Hematopoietic multipotent progenitor cell treated with erythropoietin and hydrocortisone succinate and interleukin-3 and kit ligand, for 15 days (in vitro differentiated cells): ENCODE results near the gene ZNF189.

ENCODE experiments used
- DNase-seq: peaks from one replicate; pipeline ENCODE4 v3.0.0-alpha.2; 2015; ENCODE audit warnings: low spot score

Gene ZNF189

DNA sequence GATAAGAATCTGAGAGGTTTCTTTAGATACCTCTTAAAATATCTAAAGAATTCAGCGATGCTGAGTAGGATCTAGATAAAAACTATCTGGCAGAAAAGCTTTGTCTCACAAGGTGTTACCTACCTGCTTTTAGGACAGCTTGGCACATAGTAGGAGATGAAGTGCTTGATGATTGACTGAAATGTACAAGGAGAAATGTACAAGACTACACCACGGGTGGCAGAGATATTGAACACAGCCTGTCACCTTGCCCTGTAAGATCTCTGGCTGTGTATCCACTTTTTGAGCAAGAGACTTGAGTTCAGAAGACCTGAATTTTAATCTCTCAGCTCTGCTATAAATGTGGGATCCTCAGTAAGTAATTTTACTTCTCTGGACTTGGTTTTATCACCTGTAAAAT is 21.2 kb downstream of the ZNF189 start:
- no peak for DNase-seq

DNA sequence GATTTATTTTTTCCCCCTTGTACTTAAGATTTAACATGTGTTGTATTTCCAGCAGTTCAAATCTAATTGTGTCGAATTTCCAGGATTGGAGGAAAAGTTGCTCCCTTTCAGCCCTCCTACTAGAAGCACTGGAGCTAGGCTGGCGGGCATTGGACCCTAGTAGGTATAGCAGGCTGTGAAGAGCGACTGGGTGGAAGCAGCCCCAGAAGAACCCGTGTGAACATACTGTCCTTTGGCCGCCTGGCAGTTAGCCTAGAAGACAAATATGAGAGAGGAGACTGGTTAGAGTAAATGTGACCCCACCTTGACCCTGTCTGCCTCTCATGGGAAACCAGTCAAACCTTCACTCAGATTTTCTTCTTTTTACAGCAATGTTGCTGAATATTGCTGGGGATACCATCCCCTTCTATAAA is 23.0 kb downstream of the ZNF189 start:
- no peak for DNase-seq

DNA sequence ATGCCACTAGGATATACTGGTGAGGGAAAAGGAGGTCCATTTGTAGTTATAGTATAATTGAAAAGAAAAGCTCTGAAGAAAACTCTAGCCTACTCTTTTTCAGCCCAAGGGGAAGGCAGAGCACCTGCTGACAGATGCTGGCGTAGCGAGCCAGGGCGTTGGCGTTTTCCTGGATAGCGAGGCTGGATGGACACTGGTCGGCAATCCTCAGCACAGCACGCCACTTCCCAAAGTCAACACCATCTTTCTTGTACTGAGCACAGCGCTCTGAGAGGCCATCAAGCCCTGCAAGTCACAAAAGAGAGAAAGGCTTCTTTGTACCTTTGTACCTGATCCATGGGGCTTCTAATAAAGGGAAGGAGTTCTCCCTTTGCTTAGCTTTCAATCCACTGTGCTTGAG is 28.7 kb downstream of the ZNF189 start:
- no peak for DNase-seq

DNA sequence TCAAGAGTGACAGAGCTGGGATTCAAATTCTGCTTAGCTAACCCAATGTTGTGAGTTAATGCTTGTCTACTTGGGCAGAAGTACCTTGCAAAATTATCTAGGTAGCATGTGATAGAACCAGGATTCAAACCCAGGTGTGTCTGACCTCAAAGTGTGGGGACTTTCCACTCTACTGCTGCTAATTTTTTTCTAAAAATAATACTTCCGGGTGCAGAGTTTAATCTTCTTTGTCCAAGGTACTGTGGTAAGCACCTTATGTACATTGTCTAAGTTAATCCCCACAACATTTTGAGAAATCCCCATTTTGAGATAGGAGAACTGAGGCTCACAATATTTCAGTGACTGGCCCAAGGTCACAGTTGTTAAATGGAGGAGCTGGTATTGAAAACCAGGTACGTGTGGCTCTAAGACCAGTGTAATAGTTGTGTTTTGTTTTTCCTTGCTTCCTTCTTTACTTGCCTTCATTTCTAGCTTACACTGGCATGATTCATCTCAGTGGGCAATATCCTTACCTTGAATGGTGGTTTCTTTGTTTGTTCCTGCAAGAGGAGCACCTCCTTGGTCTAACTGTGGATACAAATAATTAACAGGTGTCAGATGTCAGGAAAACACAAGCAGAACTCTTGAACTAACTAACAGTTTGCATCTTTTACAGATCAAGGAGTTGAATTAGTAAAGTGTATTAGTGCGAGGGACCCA is 29.5 kb downstream of the ZNF189 start:
- no peak for DNase-seq

DNA sequence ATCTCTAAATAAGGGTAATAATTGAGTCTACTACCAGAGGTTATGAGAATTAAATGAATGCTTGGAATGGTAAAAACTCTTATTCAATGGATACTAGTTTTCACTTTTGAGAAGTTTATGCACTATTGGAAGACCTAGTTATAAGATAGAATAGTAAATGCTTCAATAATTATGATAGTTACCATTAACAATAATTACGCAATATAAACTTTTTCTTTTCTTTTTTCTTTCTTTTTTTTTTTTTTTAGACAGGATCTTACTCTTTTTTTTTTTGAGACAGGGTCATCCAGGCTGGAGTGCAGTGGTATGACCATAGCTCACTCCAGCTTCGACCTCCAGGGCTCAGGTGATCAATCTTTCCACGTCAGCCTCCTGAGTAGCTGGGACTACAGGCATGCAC is 30.3 kb downstream of the ZNF189 start:
- DNase-seq = no peak

- DNase-seq = no peak
Observed at GRCh38 chr9:101429736-101430135, 31.1 kb downstream of the ZNF189 start.

- no peak for DNase-seq
Observed at GRCh38 chr9:101432171-101432570, 33.5 kb downstream of the ZNF189 start.

DNA sequence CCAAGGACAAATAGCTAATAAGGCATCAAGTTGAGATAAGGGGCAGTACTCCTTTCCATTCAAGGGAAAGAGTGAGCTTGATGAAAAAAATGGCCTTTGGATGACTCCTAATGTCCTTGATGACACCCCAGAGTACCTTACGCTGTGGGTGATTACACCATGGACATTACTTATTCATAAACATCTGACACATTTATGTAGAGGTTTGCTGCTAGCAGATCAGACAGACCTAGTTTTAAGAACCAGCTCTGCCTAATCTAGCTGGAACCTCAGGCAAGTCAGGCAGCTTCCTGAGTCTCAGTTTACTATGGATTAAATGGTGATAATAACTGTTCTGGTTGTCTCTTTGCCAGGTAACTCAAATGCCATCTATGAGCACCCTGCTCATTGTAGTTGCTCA is 34.1 kb downstream of the ZNF189 start:
- no peak for DNase-seq

DNA sequence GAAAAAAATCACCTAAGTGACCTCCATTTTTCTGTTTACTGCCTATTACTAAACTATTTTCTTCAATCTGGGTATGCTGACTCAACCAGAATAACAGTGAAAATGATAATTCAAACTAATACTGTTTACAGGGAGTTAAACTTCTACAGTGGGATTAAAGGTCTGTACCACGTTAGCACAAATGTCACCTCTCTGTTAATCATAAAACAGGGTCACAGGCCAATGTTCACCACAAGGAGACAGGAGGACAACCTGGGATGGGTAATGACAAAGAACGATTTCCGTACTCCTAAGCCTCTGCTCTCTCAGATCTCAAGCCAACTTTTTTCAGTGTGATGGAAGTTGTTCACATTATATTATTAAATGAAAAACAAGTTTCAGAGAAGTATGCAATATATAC is 34.6 kb downstream of the ZNF189 start:
- DNase-seq = no peak

GRCh38 chr9:101434998-101435397 is 36.3 kb downstream of the ZNF189 start:
- no peak for DNase-seq

DNA sequence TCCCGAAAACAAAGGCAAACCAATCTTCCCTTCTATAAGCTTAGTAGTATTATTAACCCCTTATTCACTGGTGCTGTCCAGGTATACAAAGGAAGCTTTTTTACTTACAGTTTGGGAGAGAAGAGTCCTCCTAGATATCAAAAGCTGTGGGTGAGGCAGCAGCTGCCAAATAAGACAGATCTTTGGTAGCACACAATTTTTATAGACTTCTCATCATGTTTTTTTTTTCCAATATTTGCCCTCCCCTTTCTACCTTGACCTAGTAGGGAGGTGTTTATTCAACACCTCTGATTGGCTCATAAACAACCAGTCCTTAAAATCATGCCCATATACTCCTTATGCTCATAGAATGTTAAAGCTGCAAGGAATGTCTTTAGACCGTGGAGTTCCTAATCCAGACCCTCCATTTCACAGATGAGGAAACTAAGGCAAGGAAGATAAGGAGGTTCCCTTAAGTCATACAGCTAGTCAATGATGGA is 37.0 kb downstream of the ZNF189 start, which contains the start of gene ALDOB:
TSS of gene ALDOB (minus strand) at position 174 of the 479 bp plus-strand sequence. CDS start 4,887 bp downstream, outside the sequence.
- DNase-seq = no peak

GRCh38 chr9:101437806-101438232 is 39.2 kb downstream of the ZNF189 start:
- no peak for DNase-seq

DNA sequence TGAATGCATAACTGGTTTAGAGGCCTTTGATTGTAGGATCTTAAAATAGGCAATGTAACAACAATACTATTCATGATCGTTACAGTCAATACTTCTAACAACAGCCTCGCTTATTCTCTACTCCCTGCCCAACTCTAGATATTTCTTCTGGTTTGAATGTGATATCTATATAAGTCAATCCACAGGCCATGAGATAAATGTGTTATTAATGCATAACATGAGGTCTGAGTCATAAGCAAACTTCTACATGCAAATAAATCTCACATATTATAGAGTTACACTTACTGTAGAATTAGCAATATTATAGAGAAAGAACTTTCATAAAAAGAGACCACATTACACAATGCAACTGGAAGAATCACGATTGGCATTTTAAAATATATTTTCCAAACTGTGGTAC is 39.9 kb downstream of the ZNF189 start:
- DNase-seq = no peak

- DNase-seq = no peak
Observed at GRCh38 chr9:101440714-101441230, 42.1 kb downstream of the ZNF189 start.

DNA sequence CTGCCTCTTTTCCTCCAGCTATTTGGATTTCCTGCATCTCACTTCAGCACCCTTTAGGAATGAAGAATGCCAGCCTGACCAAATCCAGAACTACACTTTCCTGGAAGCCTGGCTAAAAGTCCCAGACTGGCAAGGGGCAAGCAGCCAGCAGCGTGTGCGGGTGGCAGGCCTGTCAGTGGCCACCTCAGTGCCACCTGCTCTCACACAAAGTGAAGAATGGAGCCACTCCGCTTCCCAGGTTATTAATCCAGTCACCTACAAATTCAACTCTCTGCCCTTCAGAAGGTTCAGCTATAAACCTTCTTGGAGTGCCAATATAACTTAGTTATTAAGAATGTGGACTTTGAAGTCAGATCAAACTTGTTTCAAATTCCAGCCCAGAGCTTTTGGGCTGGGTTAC is 43.7 kb downstream of the ZNF189 start:
- DNase-seq = no peak

DNA sequence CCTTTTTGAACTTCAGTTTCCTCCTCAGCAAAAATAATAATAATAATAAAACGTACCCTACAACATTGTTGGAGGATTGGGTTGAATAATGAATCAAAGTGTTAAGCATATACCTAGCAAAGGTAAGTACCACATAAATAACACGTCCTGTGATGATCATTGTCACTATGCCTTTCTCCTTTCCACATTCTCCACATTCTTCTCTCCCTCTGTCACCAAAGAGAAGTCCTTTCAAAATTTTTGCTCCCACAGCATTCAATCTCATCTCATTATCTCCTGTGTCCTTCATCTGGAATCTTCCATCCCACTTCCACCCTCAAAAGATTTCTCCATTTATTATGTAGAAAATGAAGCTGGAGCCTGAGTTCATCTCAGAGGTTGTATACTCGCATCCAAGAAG is 44.1 kb downstream of the ZNF189 start:
- no peak for DNase-seq

DNA sequence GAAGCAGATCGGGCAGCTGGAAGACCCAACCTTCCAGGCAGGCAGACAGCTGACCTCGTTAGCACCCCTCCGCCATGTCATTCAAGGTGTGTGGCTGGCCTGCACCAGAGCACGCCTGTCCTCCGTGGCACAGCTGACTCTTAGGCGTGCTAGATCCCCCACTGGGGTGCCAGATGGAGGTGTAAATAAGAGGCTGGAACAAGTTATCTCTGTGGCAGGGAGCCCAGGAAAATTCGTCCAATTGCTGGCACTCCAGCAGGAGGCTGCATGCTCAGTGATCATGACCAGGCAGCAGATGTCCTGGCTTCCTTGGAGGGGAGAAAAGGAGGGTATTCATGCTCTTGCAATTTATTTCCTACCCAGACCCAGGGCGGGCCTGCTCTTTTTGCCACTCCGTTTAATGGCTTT is 44.7 kb downstream of the ZNF189 start:
- DNase-seq = no peak

DNA sequence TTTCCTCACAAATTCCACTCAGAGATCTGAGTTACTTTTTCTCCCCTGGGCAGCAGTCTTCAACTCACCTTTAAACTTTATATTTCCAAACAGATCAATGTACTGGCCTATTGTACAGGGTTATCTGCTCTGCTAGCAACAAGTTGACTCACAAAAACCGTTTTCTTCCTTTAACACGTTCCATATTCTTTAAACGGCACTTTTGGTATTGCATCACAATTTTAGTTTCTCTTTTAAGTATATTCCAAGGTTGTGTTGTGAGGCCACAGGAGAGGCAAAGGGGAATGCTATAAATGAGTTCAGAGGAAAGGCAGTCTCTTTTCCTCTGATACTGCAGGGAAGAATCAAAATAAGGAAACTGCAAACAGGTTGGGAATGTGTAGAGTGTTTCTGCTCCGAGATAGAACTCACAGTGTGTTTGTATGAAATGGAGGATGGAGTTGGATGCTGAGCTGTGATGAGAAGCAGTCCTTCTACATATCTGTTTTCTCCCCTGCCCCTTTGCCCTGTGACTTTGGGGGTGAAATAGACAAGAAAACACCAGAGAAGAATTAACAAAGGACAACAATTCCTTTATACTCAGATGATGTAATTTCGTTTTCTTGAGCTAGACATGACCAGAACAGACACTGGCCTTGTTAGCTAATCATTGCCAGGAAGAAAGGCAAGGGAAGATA is 46.8 kb downstream of the ZNF189 start:
- DNase-seq = no peak

DNA sequence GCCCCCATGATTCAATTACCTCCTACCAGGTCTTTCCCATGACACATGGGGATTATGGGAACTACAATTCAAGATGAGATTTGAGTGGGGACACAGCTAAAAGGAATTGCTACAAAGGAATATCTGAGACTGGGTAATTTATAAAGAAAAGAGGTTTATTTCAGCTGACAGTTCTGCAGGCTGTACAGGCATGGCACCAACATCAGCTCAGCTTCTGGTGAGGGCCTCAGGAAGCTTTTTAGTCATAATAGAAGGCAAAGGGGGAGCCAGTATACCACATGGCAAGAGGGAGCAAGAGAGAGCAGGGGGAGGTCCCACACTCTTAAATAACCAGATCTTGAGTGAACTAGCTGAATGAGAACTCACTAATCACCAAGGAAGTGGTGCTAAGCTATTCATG is 48.1 kb downstream of the ZNF189 start:
- DNase-seq = no peak

GRCh38 chr9:101448680-101449070 is 50.0 kb downstream of the ZNF189 start:
- no peak for DNase-seq

DNA sequence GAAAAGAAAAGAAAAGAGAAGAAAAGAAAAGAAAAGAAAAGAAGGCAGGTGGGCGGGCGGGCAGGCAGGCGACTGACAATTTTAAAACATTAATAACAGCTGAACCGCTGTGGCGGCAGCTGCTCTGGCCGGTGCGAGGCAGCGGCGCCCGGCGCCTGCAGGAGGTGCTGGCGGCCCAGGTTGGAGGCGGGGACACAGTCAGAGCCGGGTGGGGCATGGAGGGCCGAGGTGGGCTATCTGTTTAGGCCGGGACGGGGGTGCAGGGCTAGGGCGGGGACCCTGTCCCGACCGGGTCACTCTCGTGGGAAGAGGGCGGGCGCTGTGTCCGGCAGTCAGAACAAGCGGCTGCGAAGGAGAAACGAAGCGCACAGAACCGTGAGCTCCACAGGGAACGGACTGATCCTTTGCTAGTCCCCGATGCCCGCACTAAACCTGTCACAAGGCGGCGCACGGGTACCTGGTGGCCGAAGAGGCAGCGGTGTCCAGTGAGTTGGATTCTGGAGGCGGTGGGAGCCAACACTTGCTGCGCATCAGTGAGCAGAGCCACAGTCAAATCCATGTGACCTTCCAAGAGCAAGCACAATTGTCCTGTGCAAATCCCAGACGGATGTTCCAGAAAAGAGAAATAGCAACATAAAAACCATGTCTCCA is 50.5 kb downstream of the ZNF189 start:
- peak; percentile 45 for DNase-seq

DNA sequence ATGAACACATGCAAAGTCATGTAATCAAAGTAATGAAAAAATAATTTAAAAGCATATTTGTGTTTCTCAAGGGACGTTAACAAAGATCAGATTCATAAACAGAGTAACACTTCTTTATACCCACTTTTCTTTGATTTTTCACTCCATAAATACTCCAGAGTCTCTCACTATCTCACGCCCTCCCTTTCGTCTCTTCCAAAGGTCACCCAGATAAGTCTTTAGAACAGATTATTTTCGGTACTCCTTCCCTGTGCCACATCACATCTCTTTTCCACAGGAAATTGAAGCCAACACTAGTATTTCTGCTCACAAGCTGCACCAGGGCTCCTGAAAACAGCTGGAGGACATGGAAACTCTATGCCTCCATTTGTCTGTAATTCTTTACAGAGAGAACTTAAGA is 52.3 kb downstream of the ZNF189 start:
- no peak for DNase-seq

DNA sequence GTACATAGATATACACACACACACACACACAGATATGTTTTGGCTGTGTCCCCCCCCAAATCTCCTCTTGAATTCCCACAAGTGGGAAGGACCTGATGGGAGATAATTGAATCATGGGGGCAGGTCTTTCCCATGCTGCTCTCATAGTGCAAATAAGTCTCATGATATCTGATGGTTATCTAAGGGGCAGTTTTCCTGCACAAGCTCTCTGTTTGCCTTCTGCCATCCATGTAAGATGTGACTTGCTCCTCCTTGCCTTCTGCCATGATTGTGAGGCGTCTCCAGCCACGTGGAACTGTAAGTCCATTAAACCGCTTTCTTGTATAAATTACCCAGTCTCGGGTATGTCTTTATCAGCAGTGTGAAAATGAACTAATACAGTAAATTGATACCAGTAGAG is 52.8 kb downstream of the ZNF189 start:
- no peak for DNase-seq
